ENCODE data around the gene PHC1.

The PHC1 gene

DNA sequence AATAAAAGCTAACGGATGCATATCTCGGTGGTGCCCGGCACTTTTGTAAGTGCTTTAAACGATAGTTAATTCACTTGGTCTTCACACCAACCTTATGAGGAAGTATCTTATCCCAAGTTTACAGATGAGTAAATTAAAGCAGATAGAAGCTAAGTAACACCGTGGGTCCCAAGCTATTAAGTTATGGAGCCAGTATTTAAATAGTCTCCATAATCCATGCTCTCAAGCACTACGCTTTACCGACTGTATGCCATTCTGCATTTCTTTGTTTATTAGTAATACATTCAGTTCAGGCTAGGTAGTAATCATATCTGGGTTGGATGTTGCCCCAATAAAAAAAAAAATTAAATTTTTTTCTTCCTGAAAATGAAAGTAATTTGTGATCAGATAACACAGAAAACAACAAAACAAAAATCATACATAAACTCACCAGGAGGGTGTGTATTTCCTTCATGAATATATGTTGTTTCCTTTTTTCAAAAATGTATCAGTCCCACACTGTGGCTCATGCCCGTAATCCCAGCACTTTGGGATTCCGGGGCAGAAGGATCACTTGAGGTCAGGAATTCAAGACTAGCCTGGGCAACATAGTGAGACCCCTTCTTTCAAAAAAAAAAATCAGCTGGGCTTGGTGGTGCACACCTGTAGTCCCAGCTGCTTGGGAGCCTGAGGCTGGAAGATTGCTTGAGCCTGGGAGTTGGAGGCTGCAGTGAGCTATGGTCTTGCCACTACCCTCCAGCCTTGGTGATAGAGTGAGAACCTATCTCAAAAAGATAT, 36.6 kb downstream of the PHC1 start:
- FAIRE-seq: no peak

DNA sequence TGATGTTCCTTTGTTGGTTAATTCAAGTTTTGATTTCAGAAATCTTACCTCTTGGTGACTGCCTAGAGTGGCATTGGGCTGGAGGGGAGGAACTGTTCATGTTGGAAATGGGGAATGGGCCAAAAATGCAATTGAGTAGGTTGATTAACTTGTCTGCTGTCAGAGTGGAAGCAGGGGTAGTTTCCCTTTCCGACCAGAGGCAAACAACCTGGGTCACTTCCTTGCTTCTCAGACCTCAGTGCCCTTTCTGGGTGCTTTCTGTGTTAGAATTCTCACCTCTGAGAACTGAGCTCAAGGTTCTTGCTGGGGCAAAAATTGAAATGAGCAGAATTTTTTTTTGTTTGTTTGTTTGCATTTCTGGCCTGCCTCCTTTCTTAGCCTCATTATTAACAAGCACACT, 37.4 kb downstream of the PHC1 start:
- no peak for FAIRE-seq

DNA sequence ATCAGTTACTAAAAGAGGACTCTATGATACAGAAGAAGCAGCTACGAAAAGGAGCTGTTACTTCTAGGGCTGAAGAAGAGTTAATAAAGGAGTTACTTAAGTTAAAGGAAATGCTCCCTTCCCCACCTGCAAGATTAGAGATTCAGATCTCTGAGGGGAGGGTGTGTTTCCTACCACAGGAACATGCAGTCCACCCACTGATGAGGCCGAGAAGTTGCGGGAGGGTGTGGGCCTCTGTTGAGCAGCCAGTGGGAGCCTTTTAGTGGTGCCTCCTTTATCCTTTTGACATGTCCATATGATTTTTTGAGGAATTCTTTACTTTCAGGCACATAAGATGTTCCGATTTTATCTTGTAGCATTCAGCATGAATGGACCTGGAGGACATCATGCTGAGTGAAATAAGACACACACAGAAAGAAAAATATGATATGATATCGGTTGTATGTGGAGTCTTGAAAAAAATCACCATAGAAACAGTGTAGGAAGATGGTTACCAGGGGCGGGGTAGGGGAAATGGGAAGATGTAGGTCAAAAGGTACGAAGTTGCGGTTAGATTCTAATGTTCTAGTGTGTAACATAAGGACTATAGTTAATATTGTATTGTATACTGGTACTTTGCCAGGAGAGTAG, 39.6 kb downstream of the PHC1 start:
- no peak for FAIRE-seq

GRCh38 chr12:8956073-8956472, 41.8 kb downstream of the PHC1 start:
- no peak for FAIRE-seq

GRCh38 chr12:8956772-8957171, 42.5 kb downstream of the PHC1 start:
- no peak for FAIRE-seq

DNA sequence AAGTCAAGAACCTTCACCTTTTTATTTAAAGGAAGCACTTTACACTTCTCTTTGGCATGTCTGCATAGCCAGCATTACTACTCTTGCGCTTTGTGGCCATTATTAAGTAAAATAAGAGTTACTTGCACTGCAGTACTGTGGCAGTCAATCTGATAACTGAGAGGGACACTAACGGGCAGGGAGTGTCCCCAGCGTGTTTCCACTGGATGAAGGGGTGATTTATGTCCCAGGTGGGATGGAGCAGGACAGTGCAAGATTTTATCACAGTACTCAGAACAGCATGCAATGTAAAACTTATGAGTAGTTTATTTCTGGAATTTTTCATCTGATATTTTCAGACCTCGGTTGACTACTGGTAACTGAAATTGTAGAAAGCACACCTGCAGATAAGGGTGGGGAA, 43.3 kb downstream of the PHC1 start:
- no peak for FAIRE-seq

- FAIRE-seq: no peak
Measured at GRCh38 chr12:8958066-8958465, 43.8 kb downstream of the PHC1 start.

GRCh38 chr12:8960176-8960575, 45.9 kb downstream of the PHC1 start:
- FAIRE-seq: no peak

- FAIRE-seq: no peak
Measured at GRCh38 chr12:8968761-8969160, 54.5 kb downstream of the PHC1 start.

DNA sequence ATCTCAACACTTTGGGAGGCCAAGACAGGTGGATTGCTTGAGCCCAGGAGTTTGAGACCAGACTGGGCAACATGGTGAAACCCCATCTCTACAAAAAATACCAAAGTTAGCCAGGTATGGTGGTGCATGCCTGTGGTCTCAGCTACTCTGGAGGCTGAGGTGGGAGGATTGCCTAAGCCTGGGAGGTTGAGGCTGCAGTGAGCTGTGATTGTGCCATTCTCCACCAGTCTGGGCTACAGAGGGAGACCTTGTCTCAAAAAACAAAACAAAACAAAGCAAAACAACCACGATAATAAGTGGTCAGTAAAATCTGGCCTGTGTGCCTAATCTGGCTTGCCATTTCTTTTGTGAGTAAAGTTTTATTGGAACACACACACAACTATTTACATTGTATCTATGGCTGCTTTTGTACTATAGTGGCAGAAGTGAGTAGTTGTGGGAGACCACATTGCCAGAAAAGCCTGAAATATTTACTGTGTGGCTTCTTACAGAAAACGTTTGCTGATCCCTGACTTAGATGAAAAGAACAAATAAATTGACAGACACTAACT, 55.6 kb downstream of the PHC1 start:
- FAIRE-seq: no peak

DNA sequence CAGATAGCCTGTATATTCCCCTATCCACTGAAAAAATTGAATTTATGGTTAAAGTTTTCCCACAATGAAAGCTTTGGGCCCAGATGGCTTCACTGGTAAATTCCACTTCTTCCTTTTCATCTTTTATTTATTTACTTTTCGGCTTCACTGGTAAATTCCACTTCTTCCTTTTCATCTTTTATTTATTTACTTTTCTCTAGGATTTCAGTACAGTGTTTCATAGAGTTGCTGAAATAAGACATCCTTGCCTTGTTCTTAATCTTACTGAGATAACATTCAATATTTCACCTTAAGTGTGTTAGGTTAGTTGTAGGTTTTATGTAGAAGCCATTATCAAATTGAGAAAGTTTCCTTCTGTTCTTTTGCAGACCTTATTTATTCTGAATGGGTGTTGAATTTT, 56.1 kb downstream of the PHC1 start:
- no peak for FAIRE-seq

DNA sequence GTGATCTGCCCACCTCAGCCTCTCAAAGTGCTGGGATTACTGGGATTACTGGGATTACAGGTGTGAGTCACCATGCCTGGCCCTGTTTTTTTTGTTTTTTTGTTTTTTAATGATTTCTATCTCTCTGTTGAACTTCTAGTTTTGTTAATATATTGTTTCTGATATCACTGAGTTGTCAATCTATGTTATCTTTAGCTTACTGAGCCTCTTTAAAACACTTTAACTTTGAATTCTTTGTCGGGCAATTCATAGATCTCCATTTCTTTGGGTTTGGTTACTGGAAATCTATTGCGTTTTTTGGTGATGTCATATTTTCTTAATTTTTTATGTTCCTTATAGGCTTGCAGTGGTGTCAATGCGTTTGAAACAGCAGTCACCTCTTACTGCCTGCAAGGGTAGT, 65.8 kb downstream of the PHC1 start:
- FAIRE-seq: no peak

GRCh38 chr12:8985213-8985754, 71.0 kb downstream of the PHC1 start:
- FAIRE-seq: no peak

GRCh38 chr12:8987163-8987562, 72.9 kb downstream of the PHC1 start:
- no peak for FAIRE-seq

- FAIRE-seq: no peak
Measured at GRCh38 chr12:8987685-8988084, 73.4 kb downstream of the PHC1 start.

DNA sequence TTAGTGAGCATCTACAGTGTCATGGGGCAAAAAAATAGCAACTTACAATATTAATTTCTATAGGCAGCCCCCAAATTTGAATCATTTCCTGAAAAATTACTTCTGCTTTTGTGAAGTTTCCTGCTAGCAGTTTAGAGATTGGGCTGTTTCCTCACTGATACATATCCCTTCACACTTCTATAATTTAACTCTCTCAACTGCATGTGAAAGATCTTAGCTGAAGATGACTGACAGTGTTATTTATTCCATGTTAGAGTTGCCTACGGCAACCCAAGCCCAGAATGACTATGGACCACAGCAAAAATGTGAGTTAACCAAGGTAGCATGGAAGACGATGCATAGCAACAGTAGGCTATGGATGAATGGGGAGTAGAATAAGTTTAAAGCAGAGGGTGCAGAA, 75.1 kb downstream of the PHC1 start, which contains the start of gene KLRG1:
KLRG1 (plus strand) TSS at position 134 of the 400 bp plus-strand sequence; CDS start at position 224, 90 bp downstream.
- no peak for FAIRE-seq

All from G401.6 (cell line).